ENCODE measurements around the gene SLCO1C1.

DNA sequence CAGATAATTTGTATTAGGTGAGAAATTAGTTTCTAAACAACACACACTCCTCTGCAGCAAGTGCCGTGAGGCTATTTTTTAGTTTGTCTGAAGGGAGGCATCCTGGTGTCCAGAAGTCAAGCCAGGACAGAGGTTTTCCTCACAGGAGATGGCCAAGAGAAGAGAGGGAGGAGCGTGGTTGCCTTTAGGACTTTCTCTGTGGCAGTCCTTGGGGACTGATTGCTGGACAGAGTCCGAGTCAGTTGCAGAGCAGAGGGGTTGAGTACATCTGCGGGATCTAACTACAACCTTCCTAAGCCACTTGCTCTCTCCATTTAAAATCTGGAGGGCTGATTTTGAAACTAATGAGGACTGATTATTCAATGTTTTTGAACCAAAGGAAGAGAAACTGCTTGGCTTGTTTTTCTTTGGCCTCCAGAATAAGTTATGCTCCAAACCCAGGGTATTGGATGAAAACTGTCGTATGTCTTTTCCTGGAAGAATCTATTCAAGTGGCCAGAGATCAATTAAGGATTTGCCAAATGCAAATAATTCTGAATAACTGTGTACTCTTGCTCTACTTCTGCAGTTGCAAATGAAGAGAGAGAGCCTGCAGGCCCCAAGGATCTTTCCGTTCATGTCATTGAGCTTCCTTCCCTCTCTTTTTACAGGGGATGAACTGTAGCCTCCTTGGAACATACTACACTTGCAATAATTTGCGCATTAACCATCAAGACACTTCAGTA, 1.2 kb downstream of the SLCO1C1 start:
- TF ChIP-seq, protein P1, sequence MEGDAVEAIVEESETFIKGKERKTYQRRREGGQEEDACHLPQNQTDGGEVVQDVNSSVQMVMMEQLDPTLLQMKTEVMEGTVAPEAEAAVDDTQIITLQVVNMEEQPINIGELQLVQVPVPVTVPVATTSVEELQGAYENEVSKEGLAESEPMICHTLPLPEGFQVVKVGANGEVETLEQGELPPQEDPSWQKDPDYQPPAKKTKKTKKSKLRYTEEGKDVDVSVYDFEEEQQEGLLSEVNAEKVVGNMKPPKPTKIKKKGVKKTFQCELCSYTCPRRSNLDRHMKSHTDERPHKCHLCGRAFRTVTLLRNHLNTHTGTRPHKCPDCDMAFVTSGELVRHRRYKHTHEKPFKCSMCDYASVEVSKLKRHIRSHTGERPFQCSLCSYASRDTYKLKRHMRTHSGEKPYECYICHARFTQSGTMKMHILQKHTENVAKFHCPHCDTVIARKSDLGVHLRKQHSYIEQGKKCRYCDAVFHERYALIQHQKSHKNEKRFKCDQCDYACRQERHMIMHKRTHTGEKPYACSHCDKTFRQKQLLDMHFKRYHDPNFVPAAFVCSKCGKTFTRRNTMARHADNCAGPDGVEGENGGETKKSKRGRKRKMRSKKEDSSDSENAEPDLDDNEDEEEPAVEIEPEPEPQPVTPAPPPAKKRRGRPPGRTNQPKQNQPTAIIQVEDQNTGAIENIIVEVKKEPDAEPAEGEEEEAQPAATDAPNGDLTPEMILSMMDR (IDR thresholded peaks at IDR 0.05), result no peak
- TF ChIP-seq ZFX (IDR thresholded peaks at IDR 0.05; ENCODE audit: borderline replicate concordance), result no peak
